Hepatocyte (in vitro differentiated cells): ENCODE data around the gene STARD10.

Experiments used
- CTCF ChIP-seq: fragments of 200-600 bp; sonication (generic); IDR thresholded peaks from 2 replicates; pipeline ENCODE4 v1.5.1; 2016; ENCODE audit warnings: antibody characterized with exemption, mild to moderate bottlenecking; ENCODE audit not compliant: poor library complexity
- EZH2 ChIP-seq: fragments of 200-600 bp; sonication (generic); IDR thresholded peaks from 2 replicates; pipeline ENCODE4 v1.6.1; 2016; ENCODE audit warnings: antibody characterized with exemption, mild to moderate bottlenecking, borderline replicate concordance
- EZH2phosphoT487 ChIP-seq: fragments of 200-600 bp; sonication (generic); IDR thresholded peaks from one replicate; pipeline ENCODE4 v1.6.1; 2018; ENCODE audit warnings: antibody characterized with exemption, mild to moderate bottlenecking, low read depth, moderate library complexity; ENCODE audit not compliant: unreplicated experiment, severe bottlenecking

DNA sequence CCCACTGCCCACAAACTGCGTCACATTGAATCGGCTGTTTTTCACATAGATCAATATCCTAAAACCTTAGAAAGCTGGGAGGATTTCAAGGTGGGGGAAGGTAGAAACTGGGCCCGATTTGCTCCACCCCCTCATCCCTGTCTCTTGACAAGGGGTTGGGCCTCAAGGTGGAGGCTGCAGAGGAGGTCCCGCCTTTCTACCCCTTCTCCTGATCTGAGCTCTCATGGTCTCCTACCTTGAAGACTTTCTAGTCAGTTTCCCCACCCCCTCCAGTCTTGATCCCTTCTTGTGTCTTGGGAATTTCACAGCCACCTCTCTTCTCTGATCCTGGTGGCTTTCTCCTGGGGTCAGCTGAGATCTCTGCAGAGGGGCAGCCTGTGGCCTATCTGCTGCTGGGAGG is 4.5 kb upstream of the STARD10 start:
- TF ChIP-seq CTCF (no peak), EZH2 (no peak), EZH2phosphoT487 (no peak)
